Tibial nerve (tissue), 4 donors: ENCODE results near the gene ANKDD1B. TPM values are rescaled to one million over a fixed set of nuclear protein-coding genes. Genes with fewer than 3 reads are reported as not detected.
A peak's percentile ranks its signal among the peaks of the same experiment; 100 is the strongest.

Experiments used
- DNase-seq, 2 donors: peaks; one replicate each; pipeline ENCODE4 v3.0.0-alpha.2; 2019; ENCODE audit warnings: low spot score in 2 of 2
- H3K27ac ChIP-seq, 4 donors: fragments of 200-600 bp; sonication (generic) in 3 of 4; one replicate each; pipeline ENCODE4 v1.5.1; 2017 to 2019; ENCODE audit warnings: mild to moderate bottlenecking in 1 of 4
- H3K27me3 ChIP-seq, 2 donors: fragments of 200-600 bp; sonication (generic) in 1 of 2; one replicate each; pipeline versions ENCODE4 v1.5.1 to v1.6.0; 2017 to 2019
- H3K36me3 ChIP-seq, 3 donors: fragments of 200-600 bp; sonication (generic); one replicate each; pipeline ENCODE4 v1.5.1; 2018 to 2019
- H3K4me1 ChIP-seq, 4 donors: fragments of 200-600 bp; sonication (generic) in 3 of 4; one replicate each; pipeline ENCODE4 v1.5.1; 2017 to 2019
- H3K4me3 ChIP-seq, 4 donors: fragments of 200-600 bp; sonication (generic) in 3 of 4; one replicate each; pipeline ENCODE4 v1.5.1; 2017 to 2019; ENCODE audit warnings: mild to moderate bottlenecking in 1 of 4, moderate library complexity in 1 of 4
- H3K9me3 ChIP-seq, 4 donors: fragments of 200-600 bp; sonication (generic) in 3 of 4; one replicate each; pipeline ENCODE4 v1.5.1; 2017 to 2019
- CTCF ChIP-seq, 5 experiments: fragments of 200-600 bp in 3 of 5; fragments of 450-650 bp in 2 of 5; sonication (generic) in 3 of 5; IDR thresholded peaks; one replicate each; pipeline ENCODE4 v1.5.1; 2016 to 2019; ENCODE audit warnings: antibody characterized with exemption in 5 of 5, mild to moderate bottlenecking in 3 of 5, moderate library complexity in 2 of 5
- EP300 ChIP-seq, 2 donors: sonication (generic); formaldehyde crosslinking; IDR thresholded peaks; one replicate each; pipeline ENCODE4 v1.6.1; 2017; ENCODE audit warnings: antibody characterized with exemption in 2 of 2, mild to moderate bottlenecking in 1 of 2
- POLR2A ChIP-seq, 2 donors: fragments of 450-650 bp; IDR thresholded peaks; one replicate each; pipeline ENCODE4 v1.6.1; 2017; ENCODE audit warnings: antibody characterized with exemption in 2 of 2, mild to moderate bottlenecking in 2 of 2, moderate library complexity in 2 of 2
- WGBS, 2 donors: methylation state at CpG; one replicate each; pipeline ENCODE4 v1.1.5; 2018; 5-methylcytosine and 5-hydroxymethylcytosine counted together
- total RNA-seq, 4 donors: library from RNA; depleted of rRNA; stranded (reverse); fragments of >200 nt; gene quantifications; one replicate each; pipeline ENCODE4 v1.1.0, GENCODE V29; 2016

The ANKDD1B gene
- total RNA-seq, 4 donors from 2014 or later: 0.63 to 3.9 (median 1.3) TPM

DNA sequence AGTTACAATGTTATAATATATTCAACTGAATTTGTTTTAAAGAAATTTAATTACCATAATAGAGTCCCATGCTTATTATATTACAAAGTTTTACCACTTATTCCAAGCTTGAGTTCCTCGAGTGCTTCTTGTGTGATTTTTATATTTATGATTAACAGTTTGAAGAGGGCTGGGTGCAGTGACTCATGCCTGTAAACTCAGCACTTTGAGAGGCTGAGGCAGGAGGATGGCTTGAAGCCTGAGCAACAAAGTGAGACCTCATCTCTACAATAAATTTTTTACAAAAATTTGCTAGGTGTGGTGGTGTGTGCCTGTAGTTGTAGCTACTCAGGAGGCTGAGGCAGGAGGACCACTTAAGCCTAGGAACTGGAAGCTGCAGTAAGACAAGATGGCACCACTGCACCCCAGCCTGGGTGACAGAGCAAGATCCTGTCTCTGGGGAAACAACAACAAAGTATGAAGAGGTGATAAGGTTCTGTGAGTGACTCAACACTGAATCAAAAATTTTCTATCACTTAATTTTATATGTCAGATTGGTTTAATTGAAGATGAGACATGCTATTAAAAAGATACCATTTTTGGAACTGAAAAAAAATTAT is 96.8 kb downstream of the ANKDD1B start:
- H3K27me3 ChIP-seq: no peaks in the 10 kb centered on the region
- no peak overlapping the region for H3K27ac ChIP-seq
- WGBS, 2 donors: 74 to 80% methylated on average over 1 of the region's 1 CpG
- H3K4me3 ChIP-seq: no peak overlapping the region
- TF ChIP-seq EP300 (IDR thresholded peaks at IDR 0.05) (no peak), CTCF (IDR thresholded peaks at IDR 0.05) (no peak), POLR2A (IDR thresholded peaks at IDR 0.05) (no peak)
- no peaks in the 10 kb centered on the region for H3K4me1 ChIP-seq
- DNase-seq: no peak
- H3K9me3 ChIP-seq: no peaks in the 10 kb centered on the region
- peaks cover 0 to 39% (median 0%) of the 10 kb centered on the region in 3 donors for H3K36me3 ChIP-seq

DNA sequence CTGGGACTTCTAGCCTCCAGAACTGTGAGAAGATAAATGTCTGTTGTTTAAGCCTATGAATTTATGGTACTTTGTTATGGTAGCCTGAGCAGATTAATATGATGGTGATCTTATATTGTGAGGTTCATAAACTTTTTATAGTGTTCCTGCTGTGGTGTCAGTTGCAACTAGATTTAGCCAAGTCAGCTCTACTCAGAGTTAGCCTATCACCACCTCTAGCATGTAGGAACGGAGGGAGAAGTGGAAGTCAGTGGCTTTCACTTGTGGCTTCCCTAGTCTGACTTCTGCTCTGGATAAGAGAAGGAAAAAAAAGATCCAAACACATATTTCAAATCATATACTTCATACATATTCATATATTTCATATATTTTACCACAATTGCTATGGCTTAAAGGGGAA is 99.4 kb downstream of the ANKDD1B start:
- no peak for DNase-seq

DNA sequence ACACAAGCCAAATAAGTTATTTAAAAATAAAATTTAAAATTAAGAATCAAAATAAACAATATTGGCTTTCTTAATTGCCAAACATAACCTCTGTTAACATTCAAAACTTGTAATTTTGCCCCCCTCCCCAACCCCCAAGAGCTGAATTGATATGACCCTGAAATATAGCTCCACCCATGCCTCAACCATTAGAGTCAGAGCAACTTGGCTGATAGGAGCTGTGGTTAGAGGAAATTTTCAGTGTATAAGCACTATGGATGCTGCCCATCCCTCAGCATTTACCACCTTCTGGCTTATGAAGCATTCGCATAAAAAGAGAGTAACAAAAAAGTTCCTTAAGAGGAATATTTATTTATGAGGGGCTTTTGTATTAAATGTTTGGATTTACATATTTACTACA is 99.9 kb downstream of the ANKDD1B start:
- Histone ChIP-seq H3K4me3 (no peak overlapping the region), H3K27me3 (no peaks in the 10 kb centered on the region), H3K27ac (no peak overlapping the region), H3K4me1 (peaks cover 0 to 8% (median 6%) of the 10 kb centered on the region in 4 donors), H3K9me3 (no peaks in the 10 kb centered on the region), H3K36me3 (peaks cover 0 to 31% (median 0%) of the 10 kb centered on the region in 3 donors)
- TF ChIP-seq CTCF (IDR thresholded peaks at IDR 0.05) (no peak), POLR2A (IDR thresholded peaks at IDR 0.05) (no peak), EP300 (IDR thresholded peaks at IDR 0.05) (no peak)
- WGBS, 2 donors: 95 to 100% methylated on average over 1 of the region's 1 CpG
- DNase-seq: no peak

More for the DNA sequence above, 99.4 kb downstream of the ANKDD1B start:
- no peak overlapping the region for H3K27ac ChIP-seq
- H3K4me1 ChIP-seq: peaks cover 0 to 3% (median under 1%) of the 10 kb centered on the region in 4 donors
- H3K36me3 ChIP-seq: peaks cover 0 to 31% (median 0%) of the 10 kb centered on the region in 3 donors
- no peaks in the 10 kb centered on the region for H3K27me3 ChIP-seq
- H3K9me3 ChIP-seq: no peaks in the 10 kb centered on the region
- WGBS, 2 donors: 73 to 77% methylated on average over 1 of the region's 1 CpG
- no peak overlapping the region for H3K4me3 ChIP-seq
- TF ChIP-seq EP300 (IDR thresholded peaks at IDR 0.05) (no peak), CTCF (IDR thresholded peaks at IDR 0.05) (no peak), POLR2A (IDR thresholded peaks at IDR 0.05) (no peak)

DNA sequence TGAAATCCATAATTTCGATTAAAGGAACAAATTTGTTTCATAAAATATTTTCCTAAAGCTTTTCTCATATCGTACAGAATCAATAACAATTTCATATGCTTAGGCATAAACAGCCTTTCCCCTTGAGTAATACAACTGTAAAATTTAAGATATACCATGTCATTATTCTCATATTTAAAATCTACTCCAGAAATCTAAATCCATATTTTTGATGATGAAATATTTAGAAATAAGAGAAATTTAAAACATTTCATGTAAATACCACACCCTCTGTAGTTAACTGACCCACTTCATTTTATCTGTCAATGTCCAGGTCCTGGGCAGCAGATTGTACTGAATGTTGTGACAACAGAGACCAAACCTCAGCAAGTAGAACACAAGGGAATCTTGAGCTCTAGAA is 100.8 kb downstream of the ANKDD1B start:
- TF ChIP-seq EP300 (IDR thresholded peaks at IDR 0.05) (no peak), CTCF (IDR thresholded peaks at IDR 0.05) (no peak), POLR2A (IDR thresholded peaks at IDR 0.05) (no peak)
- no peaks in the 10 kb centered on the region for H3K27me3 ChIP-seq
- H3K36me3 ChIP-seq: peaks cover 0 to 26% (median 0%) of the 10 kb centered on the region in 3 donors
- H3K4me3 ChIP-seq: no peak overlapping the region
- 91 to 94% methylated on average over 2 of the region's 2 CpGs for WGBS, 2 donors
- no peaks in the 10 kb centered on the region for H3K9me3 ChIP-seq
- DNase-seq: no peak
- H3K4me1 ChIP-seq: peaks cover 0 to 15% (median 12%) of the 10 kb centered on the region in 4 donors
- H3K27ac ChIP-seq: no peak overlapping the region

- Histone ChIP-seq H3K4me1 (peaks cover 0 to 15% (median 12%) of the 10 kb centered on the region in 4 donors), H3K36me3 (peaks cover 0 to 14% (median 0%) of the 10 kb centered on the region in 3 donors), H3K27me3 (no peaks in the 10 kb centered on the region), H3K4me3 (peak overlapping the region; percentile 63 to 91 (median 88)), H3K9me3 (no peaks in the 10 kb centered on the region), H3K27ac (peak overlapping the region; percentile 66 to 92 (median 80))
- TF ChIP-seq EP300 (IDR thresholded peaks at IDR 0.05) (no peak), CTCF (IDR thresholded peaks at IDR 0.05) (no peak), POLR2A (IDR thresholded peaks at IDR 0.05) (no peak)
- 1% methylated on average over 7 of the region's 7 CpGs for WGBS, 2 donors
- no peak for DNase-seq
Observed at GRCh38 chr5:75716715-75717081, 105.4 kb downstream of the ANKDD1B start.
